GM03348 (cell line): ENCODE measurements around the gene TNS3.

ENCODE experiments used
- DNase-seq: peaks from one replicate; pipeline ENCODE4 v3.0.0; 2012; ENCODE audit warnings: low spot score

Gene TNS3

DNA sequence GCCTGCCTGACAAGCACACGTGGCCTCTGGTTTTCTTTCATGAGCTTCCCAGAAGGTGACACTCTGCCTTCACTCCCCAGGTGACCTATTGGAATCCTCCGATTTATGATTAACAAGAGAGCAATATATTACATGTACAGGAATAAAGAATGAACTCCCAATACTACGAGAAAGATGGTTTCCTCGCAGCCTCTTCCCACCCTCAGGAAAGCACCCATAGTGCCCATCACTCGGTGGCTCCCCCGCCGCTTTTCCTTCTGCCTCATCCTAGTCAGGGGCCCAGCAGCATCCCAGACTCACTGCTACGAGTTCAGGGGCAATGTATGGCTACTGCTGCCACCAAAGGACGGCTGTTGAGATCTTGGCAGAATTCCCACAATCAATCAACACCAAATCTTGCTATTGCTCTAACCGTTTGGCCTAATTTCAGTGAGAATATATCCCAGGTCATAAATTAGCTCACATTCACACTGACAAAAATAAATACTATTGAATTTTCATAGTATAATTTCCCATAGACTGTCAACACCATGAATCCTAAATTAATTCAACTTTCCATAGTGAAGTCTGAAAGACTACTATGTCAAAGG, 196.3 kb downstream of the TNS3 start:
- DNase-seq, result no peak

- DNase-seq, result no peak
Observed at GRCh38 chr7:47384755-47385535, 197.0 kb downstream of the TNS3 start.

- no peak for DNase-seq
Observed at GRCh38 chr7:47383696-47384445, 198.0 kb downstream of the TNS3 start.

DNA sequence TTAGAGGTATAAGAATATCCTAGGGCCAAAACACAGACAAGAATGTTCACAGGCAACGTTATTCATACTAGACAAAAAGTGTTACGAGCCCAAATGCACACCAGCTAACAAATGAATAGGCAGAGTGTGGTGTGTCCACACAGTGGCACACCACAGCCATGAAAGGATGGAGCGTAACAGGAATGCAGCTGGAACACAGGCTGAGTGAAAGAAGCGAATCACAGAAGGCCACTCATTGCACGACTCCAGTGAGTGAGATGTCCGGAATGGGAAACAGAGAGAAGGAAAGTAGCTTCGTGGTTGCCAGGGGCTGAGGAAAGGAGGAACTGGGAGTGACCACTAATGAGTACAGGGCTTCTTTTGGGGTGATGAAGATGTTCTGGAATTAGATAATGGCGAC, 198.8 kb downstream of the TNS3 start:
- DNase-seq, result no peak

GRCh38 chr7:47382200-47382599, 199.7 kb downstream of the TNS3 start:
- no peak for DNase-seq

- DNase-seq, result no peak
Observed at GRCh38 chr7:47381134-47381495, 200.8 kb downstream of the TNS3 start.

- no peak for DNase-seq
Observed at GRCh38 chr7:47380325-47381133, 201.4 kb downstream of the TNS3 start.

GRCh38 chr7:47379629-47380324, 202.1 kb downstream of the TNS3 start:
- peak; percentile 69 for DNase-seq

- DNase-seq, result no peak
Observed at GRCh38 chr7:47378728-47379395, 203.0 kb downstream of the TNS3 start.

DNA sequence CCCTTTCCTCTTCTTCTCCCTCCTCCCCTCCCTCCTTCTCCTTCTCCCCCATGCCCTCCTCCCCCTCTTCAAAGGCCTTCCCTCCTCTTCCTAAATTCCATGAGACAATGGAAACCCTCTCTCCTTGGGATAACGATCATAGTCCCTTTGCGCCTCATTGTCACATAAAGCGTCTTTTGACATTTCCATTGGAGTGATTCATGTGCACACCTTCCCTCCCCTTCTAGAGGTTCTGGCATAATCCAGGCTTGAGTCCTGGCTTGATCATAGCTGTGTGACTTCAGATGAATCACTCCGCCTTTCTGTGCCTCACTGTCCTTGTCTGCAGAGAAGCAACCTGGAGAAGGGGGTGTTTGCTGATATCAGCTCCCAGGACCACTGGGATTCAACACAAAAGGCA, 204.2 kb downstream of the TNS3 start:
- no peak for DNase-seq

DNA sequence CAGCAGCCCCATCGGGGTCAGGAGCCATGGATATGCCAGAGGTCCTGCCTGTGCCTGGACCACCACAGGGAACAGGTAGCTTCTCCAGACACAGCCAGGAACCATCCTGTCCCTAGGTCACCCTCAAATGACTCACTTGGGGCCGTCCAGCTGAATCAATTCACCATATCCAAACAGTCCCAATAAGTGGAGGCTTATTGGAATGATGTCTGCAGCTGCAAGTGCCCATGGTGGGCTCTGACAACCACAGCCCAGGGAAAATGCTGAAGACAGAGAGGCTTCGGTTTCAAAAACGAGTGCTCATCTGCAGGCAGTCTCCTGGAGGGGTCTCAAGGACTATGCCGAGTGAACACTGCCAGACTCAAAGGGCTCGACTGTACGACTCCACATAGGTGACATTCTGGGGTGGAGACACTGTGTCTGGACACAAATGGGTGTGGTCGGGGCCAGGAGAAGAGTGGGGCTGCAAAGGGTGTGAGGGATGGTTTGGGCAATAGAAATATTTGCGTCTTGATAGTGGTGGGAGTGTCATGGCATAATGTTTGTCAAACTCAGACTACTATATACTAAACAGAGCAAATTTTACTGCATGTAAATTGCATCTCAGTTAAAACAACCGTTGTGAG, 204.8 kb downstream of the TNS3 start:
- DNase-seq, result no peak

GRCh38 chr7:47375121-47375938, 206.6 kb downstream of the TNS3 start:
- DNase-seq, result peak; percentile 62

GRCh38 chr7:47374538-47374937, 207.4 kb downstream of the TNS3 start:
- no peak for DNase-seq

- DNase-seq, result no peak
Observed at GRCh38 chr7:47373871-47374451, 207.9 kb downstream of the TNS3 start.

DNA sequence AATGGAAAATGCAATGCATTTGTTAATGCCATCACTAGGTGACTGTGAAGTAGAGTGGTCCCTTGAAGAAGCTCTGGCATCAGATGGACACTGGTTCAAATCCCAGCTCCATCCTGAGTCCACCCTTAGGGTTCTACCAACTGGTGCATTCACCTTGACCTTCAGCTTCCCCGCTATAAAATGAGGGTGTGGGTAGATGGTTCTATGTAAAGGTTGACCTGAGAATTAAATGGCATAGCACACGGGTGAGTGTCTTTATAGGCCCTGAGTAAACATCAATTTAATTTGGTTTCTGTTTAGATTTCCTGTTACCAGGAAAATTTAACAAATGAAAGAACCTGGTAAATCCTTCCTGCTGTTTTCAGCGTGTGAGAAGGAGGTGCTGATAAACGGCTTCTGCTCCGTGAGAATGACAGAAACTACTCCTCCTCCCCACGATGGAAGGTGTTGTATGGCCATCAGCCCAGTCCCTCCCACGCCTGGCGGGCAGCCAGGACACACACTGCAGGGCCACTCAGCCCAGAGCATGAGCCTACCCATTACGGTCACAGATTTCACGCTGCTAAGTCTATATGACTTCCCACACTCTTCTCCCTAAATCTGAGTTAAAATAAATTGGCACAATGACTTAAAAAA, 210.1 kb downstream of the TNS3 start:
- no peak for DNase-seq

- DNase-seq, result no peak
Observed at GRCh38 chr7:47371317-47371716, 210.6 kb downstream of the TNS3 start.

DNA sequence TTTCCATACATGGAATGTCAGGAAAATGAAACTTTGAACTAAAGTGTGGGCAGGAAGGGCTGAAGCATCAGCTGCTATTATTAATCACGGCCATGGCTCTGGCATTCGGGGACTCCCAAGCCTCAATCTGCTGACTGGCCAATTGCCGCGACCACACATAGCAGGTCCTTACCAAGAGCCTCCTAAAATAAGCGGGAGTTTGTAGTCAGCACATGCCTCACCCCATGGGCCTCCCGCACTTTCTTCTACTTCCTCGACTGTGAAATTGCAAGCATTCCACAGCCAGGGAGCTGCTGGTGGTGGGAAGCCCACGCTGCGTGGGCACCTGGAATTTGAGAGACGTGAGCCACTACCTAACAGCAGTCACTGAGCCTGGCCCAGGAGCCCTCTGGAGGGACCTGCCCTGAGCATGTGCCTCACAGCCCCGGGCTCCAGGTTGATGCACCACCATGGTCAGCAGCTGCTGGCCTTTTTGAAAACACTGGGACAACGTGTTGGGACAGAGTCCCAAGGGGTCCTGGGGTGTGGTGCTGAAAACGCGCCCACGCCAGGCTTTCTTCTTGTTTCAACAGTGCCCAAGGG, 211.4 kb downstream of the TNS3 start:
- DNase-seq, result no peak

GRCh38 chr7:47369736-47370135, 212.2 kb downstream of the TNS3 start:
- no peak for DNase-seq
